Suprapubic skin (tissue), 3 donors: ENCODE measurements around the gene ANKUB1.

Source experiments
- POLR2A ChIP-seq, 2 donors: fragments of 450-650 bp; IDR thresholded peaks; one replicate each; pipeline ENCODE4 v1.6.1; 2017; ENCODE audit warnings: antibody characterized with exemption in 2 of 2, mild to moderate bottlenecking in 2 of 2, moderate library complexity in 2 of 2
- TF ChIP-seq, protein P1 (sequence below), 2 donors: fragments of 200-600 bp in 1 of 2; fragments of 450-650 bp in 1 of 2; sonication (generic) in 1 of 2; IDR thresholded peaks; one replicate each; pipeline ENCODE4 v1.5.1; 2016 to 2019; ENCODE audit warnings: antibody characterized with exemption in 2 of 2, mild to moderate bottlenecking in 1 of 2, moderate library complexity in 1 of 2

DNA sequence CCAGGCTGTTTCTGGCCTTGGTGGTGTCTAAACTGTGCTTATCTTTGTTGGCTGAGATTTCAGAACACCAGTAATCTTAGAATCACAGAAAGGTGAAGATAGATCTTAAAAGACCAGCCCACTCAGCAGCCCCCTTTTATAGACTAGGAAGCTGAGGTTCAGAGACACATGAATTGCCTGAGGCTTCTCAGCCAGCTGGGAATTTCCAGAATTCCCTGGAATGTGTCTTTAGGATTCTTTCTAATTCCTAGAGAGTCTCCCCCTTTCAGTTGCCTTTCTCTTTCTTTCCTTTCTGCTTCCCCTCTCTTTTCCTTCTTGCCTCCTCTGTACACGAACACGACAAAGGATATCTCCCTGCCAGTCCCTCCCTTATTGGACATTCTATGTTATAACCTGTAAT lies 19.5 kb downstream of the ANKUB1 start:
- TF ChIP-seq, protein P1, sequence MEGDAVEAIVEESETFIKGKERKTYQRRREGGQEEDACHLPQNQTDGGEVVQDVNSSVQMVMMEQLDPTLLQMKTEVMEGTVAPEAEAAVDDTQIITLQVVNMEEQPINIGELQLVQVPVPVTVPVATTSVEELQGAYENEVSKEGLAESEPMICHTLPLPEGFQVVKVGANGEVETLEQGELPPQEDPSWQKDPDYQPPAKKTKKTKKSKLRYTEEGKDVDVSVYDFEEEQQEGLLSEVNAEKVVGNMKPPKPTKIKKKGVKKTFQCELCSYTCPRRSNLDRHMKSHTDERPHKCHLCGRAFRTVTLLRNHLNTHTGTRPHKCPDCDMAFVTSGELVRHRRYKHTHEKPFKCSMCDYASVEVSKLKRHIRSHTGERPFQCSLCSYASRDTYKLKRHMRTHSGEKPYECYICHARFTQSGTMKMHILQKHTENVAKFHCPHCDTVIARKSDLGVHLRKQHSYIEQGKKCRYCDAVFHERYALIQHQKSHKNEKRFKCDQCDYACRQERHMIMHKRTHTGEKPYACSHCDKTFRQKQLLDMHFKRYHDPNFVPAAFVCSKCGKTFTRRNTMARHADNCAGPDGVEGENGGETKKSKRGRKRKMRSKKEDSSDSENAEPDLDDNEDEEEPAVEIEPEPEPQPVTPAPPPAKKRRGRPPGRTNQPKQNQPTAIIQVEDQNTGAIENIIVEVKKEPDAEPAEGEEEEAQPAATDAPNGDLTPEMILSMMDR (IDR thresholded peaks at IDR 0.05), result no peak
- no peak for TF ChIP-seq POLR2A (IDR thresholded peaks at IDR 0.05)
